GM18951 (cell line): Measurements from ENCODE around the gene TXNRD1.

ENCODE experiments used
- POLR2A ChIP-seq: IDR thresholded peaks from 4 replicates; pipeline ENCODE4 v1.6.1; 2011; ENCODE audit warnings: mild to moderate bottlenecking; ENCODE audit not compliant: insufficient read length, insufficient read depth; ENCODE audit errors: extremely low read depth
- in situ Hi-C: fragments of 300-500 bp; cut with MboI; formaldehyde crosslinking; loops from one replicate; pipeline ENCODE4 v1.12.0; 2022; ENCODE audit warnings: low sequenced_read_pairs, mixed read lengths, inconsistent platforms; ENCODE audit not compliant: unreplicated experiment

Gene TXNRD1

GRCh38 chr12:104348994-104349494 lies 133.5 kb downstream of the TXNRD1 start:
- in situ Hi-C loops = no loop called here

GRCh38 chr12:104350211-104351056 lies 134.9 kb downstream of the TXNRD1 start:
- in situ Hi-C loops = no loop called here
- no peak for TF ChIP-seq POLR2A

More at GRCh38 chr12:104348994-104349494, 133.5 kb downstream of the TXNRD1 start:
- TF ChIP-seq POLR2A = no peak

- in situ Hi-C loops = no loop called here
- TF ChIP-seq POLR2A = no peak
Observed at GRCh38 chr12:104351057-104351983, 135.7 kb downstream of the TXNRD1 start.

GRCh38 chr12:104352106-104352713 lies 136.6 kb downstream of the TXNRD1 start:
- in situ Hi-C loops = no loop called here

GRCh38 chr12:104353012-104353981 lies 137.7 kb downstream of the TXNRD1 start:
- TF ChIP-seq POLR2A = no peak
- in situ Hi-C loops = no loop called here

More at GRCh38 chr12:104352106-104352713, 136.6 kb downstream of the TXNRD1 start:
- no peak for TF ChIP-seq POLR2A

- TF ChIP-seq POLR2A = no peak
- in situ Hi-C loops = no loop called here
Observed at GRCh38 chr12:104354167-104354867, 138.7 kb downstream of the TXNRD1 start.

- in situ Hi-C loops = loop anchor here (5.0 kb wide), 1 partner anchor 153 kb away; no protein-coding TSS in a partner anchor
- TF ChIP-seq POLR2A = no peak
Observed at GRCh38 chr12:104354868-104355570, 139.4 kb downstream of the TXNRD1 start.

- in situ Hi-C loops = loop anchor here (5.0 kb wide), 1 partner anchor 153 kb away; no protein-coding TSS in a partner anchor
- no peak for TF ChIP-seq POLR2A
Observed at GRCh38 chr12:104355630-104356029, 140.1 kb downstream of the TXNRD1 start.

- TF ChIP-seq POLR2A = no peak
Observed at GRCh38 chr12:104356231-104357115, 140.9 kb downstream of the TXNRD1 start.

More at GRCh38 chr12:104356231-104357115, 140.9 kb downstream of the TXNRD1 start:
- in situ Hi-C loops = loop anchor here (5.0 kb wide), 1 partner anchor 154 kb away; no protein-coding TSS in a partner anchor
